ENCODE measurements around the gene RBP3. TPM values are rescaled to one million over a fixed set of nuclear protein-coding genes. Genes with fewer than 3 reads are reported as not detected.

The RBP3 gene
- total and polyA plus RNA-seq, 7 donors: not detected

- peaks cover 0 to 7% (median 6%) of the 10 kb centered on the region in 4 donors for H3K4me1 ChIP-seq
- no peaks in the 10 kb centered on the region for H3K36me3 ChIP-seq
- TF ChIP-seq EP300 (IDR thresholded peaks at IDR 0.05) (no peak), POLR2AphosphoS5 (IDR thresholded peaks at IDR 0.05) (no peak), CTCF (IDR thresholded peaks at IDR 0.05) (no peak), POLR2A (IDR thresholded peaks at IDR 0.05) (no peak)
- H3K4me3 ChIP-seq: no peak overlapping the region
- peak; percentile 38 for DNase-seq
- intact Hi-C loops (cut with DNase I): no loop called here
- no peak overlapping the region for H3K27ac ChIP-seq
- H3K9me3 ChIP-seq: no peaks in the 10 kb centered on the region
- H3K27me3 ChIP-seq: peaks cover 0 to 9% (median 0%) of the 10 kb centered on the region in 3 donors
- 57 to 74% methylated on average over 8 of the region's 8 CpGs for WGBS, 2 donors
Measured at GRCh38 chr10:47380341-47381102, 32.4 kb downstream of the RBP3 start.

- Histone ChIP-seq H3K9me3 (no peaks in the 10 kb centered on the region), H3K27me3 (peaks cover 0 to 9% (median 0%) of the 10 kb centered on the region in 3 donors), H3K4me1 (peaks cover 0 to 7% (median 5%) of the 10 kb centered on the region in 4 donors), H3K36me3 (no peaks in the 10 kb centered on the region), H3K27ac (no peak overlapping the region), H3K4me3 (no peak overlapping the region)
- WGBS, 2 donors: 54 to 84% methylated on average over 1 of the region's 1 CpG
- DNase-seq: peak; percentile 45
- intact Hi-C loops (cut with DNase I): no loop called here
- no peak for TF ChIP-seq CTCF (IDR thresholded peaks at IDR 0.05)
- TF ChIP-seq POLR2AphosphoS5 (IDR thresholded peaks at IDR 0.05): no peak
- TF ChIP-seq POLR2A (IDR thresholded peaks at IDR 0.05): no peak
Measured at GRCh38 chr10:47381103-47381395, 32.9 kb downstream of the RBP3 start.

GRCh38 chr10:47381427-47382379 lies 33.5 kb downstream of the RBP3 start:
- Histone ChIP-seq H3K27me3 (peaks cover 0 to 9% (median 0%) of the 10 kb centered on the region in 3 donors), H3K4me3 (no peak overlapping the region), H3K4me1 (peaks cover 0 to 7% (median 5%) of the 10 kb centered on the region in 4 donors), H3K36me3 (no peaks in the 10 kb centered on the region), H3K9me3 (no peaks in the 10 kb centered on the region), H3K27ac (no peak overlapping the region)
- DNase-seq: peak; percentile 35
- TF ChIP-seq EP300 (IDR thresholded peaks at IDR 0.05): no peak
- TF ChIP-seq CTCF (IDR thresholded peaks at IDR 0.05): no peak
- no peak for TF ChIP-seq POLR2AphosphoS5 (IDR thresholded peaks at IDR 0.05)
- TF ChIP-seq POLR2A (IDR thresholded peaks at IDR 0.05): no peak
- WGBS, 2 donors: 79 to 83% methylated on average over 9 of the region's 9 CpGs
- intact Hi-C loops (cut with DNase I): no loop called here

- Histone ChIP-seq H3K27me3 (peaks cover 0 to 9% (median 0%) of the 10 kb centered on the region in 3 donors), H3K4me3 (peak overlapping the region in 3 of 4 donors; percentile 72 to 86 (median 77)), H3K36me3 (no peaks in the 10 kb centered on the region), H3K9me3 (no peaks in the 10 kb centered on the region), H3K27ac (peak overlapping the region in 3 of 4 donors; percentile 72 to 87 (median 86)), H3K4me1 (peaks cover 0 to 7% (median 5%) of the 10 kb centered on the region in 4 donors)
- no peak for TF ChIP-seq EP300 (IDR thresholded peaks at IDR 0.05)
- no peak for TF ChIP-seq POLR2AphosphoS5 (IDR thresholded peaks at IDR 0.05)
- no peak for TF ChIP-seq CTCF (IDR thresholded peaks at IDR 0.05)
- TF ChIP-seq POLR2A (IDR thresholded peaks at IDR 0.05): no peak
- DNase-seq: no peak
- intact Hi-C loops (cut with DNase I): no loop called here
- WGBS, 2 donors: 3 to 14% methylated on average over 9 of the region's 9 CpGs
Measured at GRCh38 chr10:47383261-47384147, 35.3 kb downstream of the RBP3 start.

Data from sigmoid colon (tissue), 7 donors.